ENCODE data around the gene C16orf92. TPM values are rescaled to one million over a fixed set of nuclear protein-coding genes. Genes with fewer than 3 reads are reported as not detected.

Gene C16orf92
- total and polyA plus RNA-seq, 2 of the 8 experiments (the other 6 are each of a cell fraction or from before 2014, with no cell fraction given): not detected

GRCh38 chr16:29986931-29987330, 36.1 kb upstream of the C16orf92 start:
- Histone ChIP-seq H3K4me3 (ENCODE audit: extremely low read depth in 1 of 4, insufficient read depth in 2 of 4, low read depth in 3 of 4, low read length in 4 of 4) (no peak overlapping the region), H3K18ac (ENCODE audit: extremely low read depth, low read length) (no peak overlapping the region), H3K23me2 (ENCODE audit: low read depth, low read length) (no peaks in the 10 kb centered on the region), H3K23ac (ENCODE audit: insufficient read length) (no peak overlapping the region), H2BK120ac (replicated peaks; ENCODE audit: low read depth, low read length) (no peak overlapping the region), H2AFZ (ENCODE audit: low read length) (no peak overlapping the region), H4K91ac (replicated peaks; ENCODE audit: insufficient read length, low read length) (no peak overlapping the region), H3K27ac (ENCODE audit: low read depth, low read length) (no peak overlapping the region), H2BK15ac (ENCODE audit: low read length) (no peak overlapping the region), H4K8ac (ENCODE audit: extremely low read depth, insufficient read depth, low read length) (no peak overlapping the region; the same call in 1 of the 2 replicates), H4K20me1 (replicated peaks in 1 of 2; ENCODE audit: control insufficient read depth in 1 of 2, insufficient read depth in 2 of 2, low read length in 2 of 2) (no peaks in the 10 kb centered on the region), H3K9me3 (ENCODE audit: insufficient read depth in 2 of 2, low read depth in 1 of 2, low read length in 1 of 2) (no peaks in the 10 kb centered on the region), H3K56ac (replicated peaks; ENCODE audit: insufficient read length, low read depth, low read length) (no peak overlapping the region), H3K27me3 (replicated peaks in 1 of 4; ENCODE audit: control insufficient read depth in 3 of 4, extremely low read depth in 1 of 4, insufficient read depth in 3 of 4, low read length in 3 of 4) (no peaks in the 10 kb centered on the region), H3K9ac (replicated peaks in 1 of 4; ENCODE audit: extremely low read depth in 1 of 4, low read depth in 3 of 4, low read length in 3 of 4) (no peak overlapping the region), H2BK5ac (ENCODE audit: low read depth, low read length) (no peak overlapping the region), H3K79me2 (ENCODE audit: control insufficient read depth in 1 of 2, insufficient read depth in 2 of 2, low read length in 2 of 2) (no peaks in the 10 kb centered on the region), H2AK5ac (ENCODE audit: low read depth, low read length) (no peak overlapping the region), H3K4ac (replicated peaks; ENCODE audit: insufficient read length, low read depth, low read length) (no peak overlapping the region), H3K79me1 (ENCODE audit: low read depth, low read length) (no peaks in the 10 kb centered on the region), H3K36me3 (ENCODE audit: control insufficient read depth in 2 of 4, insufficient read depth in 4 of 4, low read length in 3 of 4) (peaks cover 12 to 63% (median 47%) of the 10 kb centered on the region in 4 experiments), H3K4me2 (ENCODE audit: insufficient read depth in 1 of 2, low read depth in 2 of 2, low read length in 2 of 2) (no peak overlapping the region), H3K4me1 (replicated peaks in 1 of 4; ENCODE audit: control insufficient read depth in 3 of 4, insufficient read depth in 4 of 4, low read length in 3 of 4) (no peaks in the 10 kb centered on the region), H2BK20ac (ENCODE audit: low read length) (no peak overlapping the region), H3K14ac (ENCODE audit: insufficient read length) (no peak overlapping the region), H4K5ac (ENCODE audit: insufficient read length, low read depth, low read length) (no peak overlapping the region), H2BK12ac (ENCODE audit: low read depth, low read length) (no peak overlapping the region)
- no peak for DNase-seq (ENCODE audit: low read depth in 1 of 2, low spot score in 2 of 2)
- ChIA-PET POLR2A (ENCODE audit: partially characterized antibody) (interaction anchor here (2.7 kb wide), 1 partner anchor 14 kb away, joined by 14 read pairs; the partner anchor contains the start of gene TAOK2), CTCF (ENCODE audit: partially characterized antibody) (interaction anchor here (0.9 to 2.0 kb wide), 6 partner anchors 12 to 69 kb away, joined by 3 to 7 read pairs (median 3); partner anchors contain the start of gene TLCD3B)
- WGBS, 2 experiments (ENCODE audit: extremely low coverage in 1 of 2, insufficient coverage in 1 of 2, insufficient read length in 1 of 2, insufficient replicate concordance in 2 of 2, low coverage in 1 of 2, low lambda C conversion rate in 2 of 2, missing lambda C conversion rate in 1 of 2): 91% methylated on average over 4 of the region's 5 CpGs; no CpG with 5 or more reads in 1 of the 2 experiments
- no peak for FAIRE-seq
- TF ChIP-seq E2F6 (IDR thresholded peaks at IDR 0.05) (no peak), SP1 (IDR thresholded peaks at IDR 0.05; ENCODE audit: low read depth, low read length) (no peak), SRF (IDR thresholded peaks at IDR 0.05; ENCODE audit: low read depth, low read length) (no peak), CTCF (IDR thresholded peaks at IDR 0.05; ENCODE audit: control extremely low read depth in 1 of 3, insufficient read depth in 1 of 3, low read depth in 1 of 3, low read length in 3 of 3) (no peak), GABPA (IDR thresholded peaks at IDR 0.05; ENCODE audit: borderline replicate concordance, insufficient read depth, low read length) (no peak), SIRT6 (IDR thresholded peaks at IDR 0.05; ENCODE audit: low read length) (no peak), SIN3A (conservative IDR thresholded peaks at IDR 0.05 in 1 of 2, IDR thresholded peaks at IDR 0.05 in 1 of 2; ENCODE audit: low read depth in 1 of 2, low read length in 2 of 2) (no peak), HDAC6 (IDR thresholded peaks at IDR 0.05; ENCODE audit: low read depth, low read length) (no peak), TEAD4 (IDR thresholded peaks at IDR 0.05; ENCODE audit: low read depth, low read length) (no peak), MAX (IDR thresholded peaks at IDR 0.05) (no peak)

All from H1 (cell line).